BE2C (cell line): ENCODE results near the gene LASP1NB.

Experiments
- DNase-seq: peaks from one replicate; pipeline ENCODE4 v3.0.0-alpha.2; 2020
- H3K27me3 ChIP-seq: fragments of 250-450 bp; sonication (Bioruptor Pico); 2 replicates; pipeline ENCODE4 v1.5.1; 2020; ENCODE audit warnings: mild to moderate bottlenecking
- H3K36me3 ChIP-seq: fragments of 250-450 bp; sonication (Bioruptor Pico); 2 replicates; pipeline ENCODE4 v1.5.1; 2020; ENCODE audit warnings: mild to moderate bottlenecking
- H3K4me1 ChIP-seq: fragments of 250-450 bp; sonication (Bioruptor Pico); 2 replicates; pipeline ENCODE4 v1.5.1; 2020
- H3K4me3 ChIP-seq: 2 replicates; pipeline ENCODE4 v1.5.1; 2011; ENCODE audit warnings: low read depth, low read length
- H3K9me3 ChIP-seq: fragments of 250-450 bp; sonication (Bioruptor Pico); 2 replicates; pipeline ENCODE4 v1.5.1; 2020
- CTCF ChIP-seq: IDR thresholded peaks from 2 replicates; pipeline ENCODE4 v1.5.1; 2012; ENCODE audit warnings: mild to moderate bottlenecking, low read depth, low read length

LASP1NB gene

GRCh38 chr17:38959508-38959907 lies 34.1 kb downstream of the LASP1NB start:
- DNase-seq = no peak
- Histone ChIP-seq H3K27me3 (no peaks in the 10 kb centered on the region), H3K9me3 (no peaks in the 10 kb centered on the region), H3K36me3 (no peaks in the 10 kb centered on the region), H3K4me3 (no peak overlapping the region), H3K4me1 (0 out of 2 replicates have a peak, but pooled peaks cover 2% of the 10 kb centered on the region)
- no peak for TF ChIP-seq CTCF

- no peak for DNase-seq
- H3K36me3 ChIP-seq = no peaks in the 10 kb centered on the region
- 0 out of 2 replicates have a peak, but pooled peaks cover 2% of the 10 kb centered on the region for H3K4me1 ChIP-seq
- no peaks in the 10 kb centered on the region for H3K9me3 ChIP-seq
- no peak for TF ChIP-seq CTCF
- no peak overlapping the region for H3K4me3 ChIP-seq
- no peaks in the 10 kb centered on the region for H3K27me3 ChIP-seq
Measured at GRCh38 chr17:38960402-38960801, 35.0 kb downstream of the LASP1NB start.

GRCh38 chr17:38961413-38961812 lies 36.0 kb downstream of the LASP1NB start:
- no peak for DNase-seq
- Histone ChIP-seq H3K27me3 (no peaks in the 10 kb centered on the region), H3K36me3 (no peaks in the 10 kb centered on the region), H3K4me3 (no peak overlapping the region), H3K4me1 (0 out of 2 replicates have a peak, but pooled peaks cover 2% of the 10 kb centered on the region), H3K9me3 (no peaks in the 10 kb centered on the region)
- no peak for TF ChIP-seq CTCF

GRCh38 chr17:38967290-38967738 lies 41.9 kb downstream of the LASP1NB start, which contains the start of gene FBXO47:
Gene FBXO47, minus strand, starts transcription at chr17:38967403. Its CDS starts 4,378 bp downstream, at chr17:38963025.
- peak; percentile 12 for DNase-seq
- TF ChIP-seq CTCF = no peak
- H3K4me1 ChIP-seq = no peaks in the 10 kb centered on the region
- no peaks in the 10 kb centered on the region for H3K27me3 ChIP-seq
- H3K36me3 ChIP-seq = no peaks in the 10 kb centered on the region
- no peak within 1 kb of the TSS for H3K4me3 ChIP-seq
- H3K9me3 ChIP-seq = no peaks in the 10 kb centered on the region

GRCh38 chr17:38969281-38969680 lies 43.9 kb downstream of the LASP1NB start:
- no peaks in the 10 kb centered on the region for H3K9me3 ChIP-seq
- H3K27me3 ChIP-seq = no peaks in the 10 kb centered on the region
- peak; percentile 14 for DNase-seq
- H3K4me3 ChIP-seq = no peak overlapping the region
- TF ChIP-seq CTCF = no peak
- H3K36me3 ChIP-seq = no peaks in the 10 kb centered on the region
- H3K4me1 ChIP-seq = no peaks in the 10 kb centered on the region

- DNase-seq = no peak
- TF ChIP-seq CTCF = no peak
- Histone ChIP-seq H3K9me3 (no peaks in the 10 kb centered on the region), H3K27me3 (no peaks in the 10 kb centered on the region), H3K4me1 (no peaks in the 10 kb centered on the region), H3K4me3 (no peak overlapping the region), H3K36me3 (no peaks in the 10 kb centered on the region)
Measured at GRCh38 chr17:38970128-38970527, 44.7 kb downstream of the LASP1NB start.
